Panc1 (cell line): ENCODE measurements around the gene MYH4. TPM values are rescaled to one million over a fixed set of nuclear protein-coding genes. Genes with fewer than 3 reads are reported as not detected.

Experiments used
- ATAC-seq: fragments of 200-7000 bp; cut with Tn5 transposase; 2 replicates; pipeline ENCODE4 v1.9.1; 2020; ENCODE audit warnings: mild to moderate bottlenecking, moderate library complexity
- BruUV-seq: library from RNA; stranded (reverse); fragments of 400-500 nt; replicated peaks from 2 replicates; lab custom pipeline; 2021; lab: Mats Ljungman, UMichigan
- CTCF ChIA-PET: fragments of 300-600 bp; sonication (Branson Sonifier 250); formaldehyde crosslinking; loops from one replicate; lab custom pipeline; 2022; ENCODE audit warnings: antibody characterized with exemption; lab: Charles Lee
- POLR2A ChIA-PET: fragments of 300-600 bp; sonication (Branson Sonifier 250); formaldehyde crosslinking; loops from one replicate; lab custom pipeline; 2022; ENCODE audit warnings: antibody characterized with exemption; lab: Charles Lee
- DNase-seq: peaks from one replicate; pipeline ENCODE4 v3.0.0-alpha.2; 2010; ENCODE audit warnings: low read depth, low spot score
- H3K27ac ChIP-seq: 2 replicates; pipeline ENCODE4 v1.5.1; 2011; ENCODE audit warnings: mild to moderate bottlenecking, low read length, inconsistent platforms
- H3K27me3 ChIP-seq: fragments of 200-500 bp; sonication (Bioruptor generic); 2 replicates; pipeline ENCODE4 v1.6.0; 2014; ENCODE audit warnings: low read length, inconsistent platforms; ENCODE audit not compliant: control insufficient read depth, insufficient read depth
- H3K36me3 ChIP-seq: fragments of 200-500 bp; sonication (Bioruptor generic); 2 replicates; pipeline ENCODE4 v1.5.1; 2014; ENCODE audit warnings: inconsistent platforms, mild to moderate bottlenecking, low read length, moderate library complexity; ENCODE audit not compliant: control insufficient read depth, insufficient read depth
- H3K4me1 ChIP-seq: 2 replicates; pipeline ENCODE4 v1.5.1; 2011; ENCODE audit warnings: inconsistent platforms, mild to moderate bottlenecking, low read length, moderate library complexity; ENCODE audit not compliant: control insufficient read depth, insufficient read depth
- H3K4me3 ChIP-seq, 2 experiments: 2 replicates each; pipeline ENCODE4 v1.5.1; 2011 to 2012; ENCODE audit warnings: low read depth in 2 of 2, low read length in 2 of 2, mild to moderate bottlenecking in 2 of 2, inconsistent platforms in 1 of 2, moderate library complexity in 1 of 2
- H3K9me3 ChIP-seq: fragments of 200-500 bp; sonication (Bioruptor generic); 2 replicates; pipeline ENCODE4 v1.5.1; 2014; ENCODE audit warnings: low read depth, mild to moderate bottlenecking, inconsistent platforms, low read length, moderate library complexity; ENCODE audit not compliant: control insufficient read depth, insufficient read depth
- POLR2AphosphoS5 ChIP-seq: IDR thresholded peaks from 2 replicates; pipeline ENCODE4 v1.6.1; 2012; ENCODE audit warnings: mild to moderate bottlenecking, low read depth, low read length, moderate library complexity
- SIN3A ChIP-seq: IDR thresholded peaks from 2 replicates; pipeline ENCODE4 v1.6.1; 2012; ENCODE audit warnings: low read depth, mild to moderate bottlenecking, low read length, moderate library complexity, borderline replicate concordance; ENCODE audit not compliant: insufficient read depth
- TCF7L2 ChIP-seq: IDR thresholded peaks from 2 replicates; pipeline ENCODE4 v1.6.1; 2011; ENCODE audit warnings: mild to moderate bottlenecking, low read depth, low read length, inconsistent platforms
- in situ Hi-C: cut with HindIII; loops from 2 replicates; pipeline ENCODE4 v1.10.0; 2016; ENCODE audit warnings: low sequenced_read_pairs, low pct_unique_long_range_greater_than_20kb
- intact Hi-C: fragments of 100-400 bp; cut with micrococcal nuclease; formaldehyde crosslinking; loops from one replicate; pipeline ENCODE4 v1.10.0; 2022; ENCODE audit not compliant: unreplicated experiment
- total RNA-seq: library from RNA; stranded (reverse); gene quantifications from one replicate; pipeline ENCODE4 v1.2.1, GENCODE V29; 2021; ENCODE audit not compliant: unreplicated experiment
- TF ChIP-seq, protein P1 (sequence below): fragments of 450-650 bp; IDR thresholded peaks from 2 replicates; pipeline ENCODE4 v1.5.1; 2017; ENCODE audit warnings: mild to moderate bottlenecking
- TF ChIP-seq, protein P2 (sequence below), 2 experiments: IDR thresholded peaks; 2 replicates each; pipeline ENCODE4 v1.6.1; 2011 to 2012; ENCODE audit warnings: low read depth in 2 of 2, control low read depth in 1 of 2, low read length in 1 of 2, mild to moderate bottlenecking in 1 of 2, moderate library complexity in 1 of 2; ENCODE audit not compliant: insufficient read depth in 1 of 2

The MYH4 gene
- total RNA-seq, 1 experiment from 2014 or later, result not detected

DNA sequence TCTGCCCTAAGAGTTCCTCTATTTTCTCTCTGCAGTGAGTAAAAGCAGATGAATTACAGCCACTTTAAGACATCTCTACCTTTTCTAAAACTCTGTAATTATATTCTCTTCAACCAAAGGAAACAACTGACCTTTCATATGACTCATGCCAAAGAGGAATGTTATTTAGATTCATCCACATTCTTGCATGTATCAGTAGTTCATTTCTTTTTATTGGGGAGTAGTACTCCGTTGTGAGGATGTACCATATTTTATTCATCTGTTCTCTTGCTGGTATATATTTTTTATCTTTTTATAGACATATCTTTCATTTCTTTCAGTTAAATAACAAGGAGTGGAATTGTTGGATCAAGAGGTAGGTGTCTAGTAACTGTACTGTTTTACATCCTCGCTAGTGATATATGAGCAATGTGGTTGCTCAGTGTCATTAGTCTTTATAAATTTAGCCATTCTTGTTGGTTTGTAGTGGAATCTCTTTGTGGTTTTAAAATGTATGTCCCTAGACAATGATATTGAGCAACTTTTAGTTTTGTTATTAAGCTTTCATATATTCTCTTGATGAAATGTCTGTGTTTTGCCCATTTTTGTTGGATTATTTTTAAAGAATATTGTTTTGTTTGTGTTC, 39.8 kb downstream of the MYH4 start:
- H3K4me1 ChIP-seq, result no peaks in the 10 kb centered on the region
- H3K9me3 ChIP-seq, result no peaks in the 10 kb centered on the region
- DNase-seq (no peak), ATAC-seq (no peak)
- H3K36me3 ChIP-seq, result no peaks in the 10 kb centered on the region
- no peak overlapping the region for H3K4me3 ChIP-seq
- POLR2A ChIA-PET, result no interaction called here
- TF ChIP-seq, protein P1, sequence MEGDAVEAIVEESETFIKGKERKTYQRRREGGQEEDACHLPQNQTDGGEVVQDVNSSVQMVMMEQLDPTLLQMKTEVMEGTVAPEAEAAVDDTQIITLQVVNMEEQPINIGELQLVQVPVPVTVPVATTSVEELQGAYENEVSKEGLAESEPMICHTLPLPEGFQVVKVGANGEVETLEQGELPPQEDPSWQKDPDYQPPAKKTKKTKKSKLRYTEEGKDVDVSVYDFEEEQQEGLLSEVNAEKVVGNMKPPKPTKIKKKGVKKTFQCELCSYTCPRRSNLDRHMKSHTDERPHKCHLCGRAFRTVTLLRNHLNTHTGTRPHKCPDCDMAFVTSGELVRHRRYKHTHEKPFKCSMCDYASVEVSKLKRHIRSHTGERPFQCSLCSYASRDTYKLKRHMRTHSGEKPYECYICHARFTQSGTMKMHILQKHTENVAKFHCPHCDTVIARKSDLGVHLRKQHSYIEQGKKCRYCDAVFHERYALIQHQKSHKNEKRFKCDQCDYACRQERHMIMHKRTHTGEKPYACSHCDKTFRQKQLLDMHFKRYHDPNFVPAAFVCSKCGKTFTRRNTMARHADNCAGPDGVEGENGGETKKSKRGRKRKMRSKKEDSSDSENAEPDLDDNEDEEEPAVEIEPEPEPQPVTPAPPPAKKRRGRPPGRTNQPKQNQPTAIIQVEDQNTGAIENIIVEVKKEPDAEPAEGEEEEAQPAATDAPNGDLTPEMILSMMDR, result no peak
- TF ChIP-seq TCF7L2 (no peak), POLR2AphosphoS5 (no peak), SIN3A (no peak)
- TF ChIP-seq, protein P2, sequence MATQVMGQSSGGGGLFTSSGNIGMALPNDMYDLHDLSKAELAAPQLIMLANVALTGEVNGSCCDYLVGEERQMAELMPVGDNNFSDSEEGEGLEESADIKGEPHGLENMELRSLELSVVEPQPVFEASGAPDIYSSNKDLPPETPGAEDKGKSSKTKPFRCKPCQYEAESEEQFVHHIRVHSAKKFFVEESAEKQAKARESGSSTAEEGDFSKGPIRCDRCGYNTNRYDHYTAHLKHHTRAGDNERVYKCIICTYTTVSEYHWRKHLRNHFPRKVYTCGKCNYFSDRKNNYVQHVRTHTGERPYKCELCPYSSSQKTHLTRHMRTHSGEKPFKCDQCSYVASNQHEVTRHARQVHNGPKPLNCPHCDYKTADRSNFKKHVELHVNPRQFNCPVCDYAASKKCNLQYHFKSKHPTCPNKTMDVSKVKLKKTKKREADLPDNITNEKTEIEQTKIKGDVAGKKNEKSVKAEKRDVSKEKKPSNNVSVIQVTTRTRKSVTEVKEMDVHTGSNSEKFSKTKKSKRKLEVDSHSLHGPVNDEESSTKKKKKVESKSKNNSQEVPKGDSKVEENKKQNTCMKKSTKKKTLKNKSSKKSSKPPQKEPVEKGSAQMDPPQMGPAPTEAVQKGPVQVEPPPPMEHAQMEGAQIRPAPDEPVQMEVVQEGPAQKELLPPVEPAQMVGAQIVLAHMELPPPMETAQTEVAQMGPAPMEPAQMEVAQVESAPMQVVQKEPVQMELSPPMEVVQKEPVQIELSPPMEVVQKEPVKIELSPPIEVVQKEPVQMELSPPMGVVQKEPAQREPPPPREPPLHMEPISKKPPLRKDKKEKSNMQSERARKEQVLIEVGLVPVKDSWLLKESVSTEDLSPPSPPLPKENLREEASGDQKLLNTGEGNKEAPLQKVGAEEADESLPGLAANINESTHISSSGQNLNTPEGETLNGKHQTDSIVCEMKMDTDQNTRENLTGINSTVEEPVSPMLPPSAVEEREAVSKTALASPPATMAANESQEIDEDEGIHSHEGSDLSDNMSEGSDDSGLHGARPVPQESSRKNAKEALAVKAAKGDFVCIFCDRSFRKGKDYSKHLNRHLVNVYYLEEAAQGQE (IDR thresholded peaks at IDR 0.05; ENCODE audit: insufficient read depth in 1 of 2, low read depth in 2 of 2, low read length in 1 of 2), result no peak
- no peaks in the 10 kb centered on the region for H3K27me3 ChIP-seq
- no TSS peak for BruUV-seq
- intact Hi-C loops, result no loop called here
- no peak overlapping the region for H3K27ac ChIP-seq
- CTCF ChIA-PET, result no interaction called here
- in situ Hi-C loops, result no loop called here

DNA sequence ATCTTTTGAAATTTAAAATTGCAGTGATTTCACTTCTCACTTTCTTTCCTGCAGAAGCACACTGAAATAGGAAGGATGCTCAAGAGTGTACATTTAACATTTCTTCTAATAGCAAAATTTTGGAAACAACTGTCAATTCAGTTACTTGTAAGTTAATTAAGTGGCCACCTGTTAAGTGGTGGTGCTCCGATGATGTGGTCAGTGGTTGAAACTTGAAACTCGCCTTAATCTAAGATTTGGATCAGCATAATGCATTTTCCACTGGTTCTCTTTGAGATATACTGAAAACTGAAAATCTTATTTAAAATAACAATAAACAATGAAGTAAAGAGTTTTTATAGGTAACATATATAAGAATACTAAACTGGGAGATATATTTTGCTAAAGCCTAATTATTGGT, 40.6 kb downstream of the MYH4 start:
- Histone ChIP-seq H3K9me3 (no peaks in the 10 kb centered on the region), H3K27me3 (no peaks in the 10 kb centered on the region), H3K36me3 (no peaks in the 10 kb centered on the region), H3K4me1 (no peaks in the 10 kb centered on the region), H3K4me3 (no peak overlapping the region), H3K27ac (no peak overlapping the region)
- BruUV-seq, result no TSS peak
- ChIA-PET POLR2A (no interaction called here), CTCF (no interaction called here)
- TF ChIP-seq, protein P1, result no peak
- TF ChIP-seq, protein P2 (IDR thresholded peaks at IDR 0.05; ENCODE audit: insufficient read depth in 1 of 2, low read depth in 2 of 2, low read length in 1 of 2), result no peak
- no peak for TF ChIP-seq POLR2AphosphoS5
- TF ChIP-seq TCF7L2, result no peak
- TF ChIP-seq SIN3A, result no peak
- ATAC-seq, result no peak
- intact Hi-C loops (no loop called here), in situ Hi-C loops (no loop called here)
- no peak for DNase-seq
